ENCODE measurements around the gene AGMO.

GRCh38 chr7:15341817-15342216 is 220.0 kb downstream of the AGMO start:
- TF ChIP-seq, protein P1, sequence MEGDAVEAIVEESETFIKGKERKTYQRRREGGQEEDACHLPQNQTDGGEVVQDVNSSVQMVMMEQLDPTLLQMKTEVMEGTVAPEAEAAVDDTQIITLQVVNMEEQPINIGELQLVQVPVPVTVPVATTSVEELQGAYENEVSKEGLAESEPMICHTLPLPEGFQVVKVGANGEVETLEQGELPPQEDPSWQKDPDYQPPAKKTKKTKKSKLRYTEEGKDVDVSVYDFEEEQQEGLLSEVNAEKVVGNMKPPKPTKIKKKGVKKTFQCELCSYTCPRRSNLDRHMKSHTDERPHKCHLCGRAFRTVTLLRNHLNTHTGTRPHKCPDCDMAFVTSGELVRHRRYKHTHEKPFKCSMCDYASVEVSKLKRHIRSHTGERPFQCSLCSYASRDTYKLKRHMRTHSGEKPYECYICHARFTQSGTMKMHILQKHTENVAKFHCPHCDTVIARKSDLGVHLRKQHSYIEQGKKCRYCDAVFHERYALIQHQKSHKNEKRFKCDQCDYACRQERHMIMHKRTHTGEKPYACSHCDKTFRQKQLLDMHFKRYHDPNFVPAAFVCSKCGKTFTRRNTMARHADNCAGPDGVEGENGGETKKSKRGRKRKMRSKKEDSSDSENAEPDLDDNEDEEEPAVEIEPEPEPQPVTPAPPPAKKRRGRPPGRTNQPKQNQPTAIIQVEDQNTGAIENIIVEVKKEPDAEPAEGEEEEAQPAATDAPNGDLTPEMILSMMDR (conservative IDR thresholded peaks at IDR 0.05; ENCODE audit: low read length) = no peak
- no peak for TF ChIP-seq EZH2phosphoT487 (IDR thresholded peaks at IDR 0.05; ENCODE audit: borderline replicate concordance)

Data from Loucy (cell line).